ENCODE data around the gene SPACA9.
A peak's percentile ranks its signal among the peaks of the same experiment; 100 is the strongest.

SPACA9 gene

DNA sequence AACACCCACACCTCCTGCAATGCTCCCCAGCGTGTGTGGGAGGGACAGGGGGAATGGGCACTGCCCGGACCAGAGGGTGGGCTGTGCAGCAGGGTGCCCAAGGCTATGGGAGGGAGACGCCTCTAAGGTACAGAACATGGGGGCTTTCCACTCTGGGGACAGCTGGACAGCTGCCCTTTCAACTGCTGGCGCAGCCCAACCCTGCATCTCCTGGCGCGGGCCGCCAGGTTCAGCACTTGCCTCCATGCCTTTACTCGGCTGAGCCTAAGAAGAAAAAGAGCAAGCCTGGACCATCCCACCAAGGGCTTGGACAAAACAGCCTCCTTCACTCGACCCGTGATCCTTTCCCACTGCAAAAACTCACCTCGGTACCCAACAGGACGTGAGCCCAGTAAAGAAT is 15.6 kb upstream of the SPACA9 start:
- no peak for DNase-seq (ENCODE audit: low read depth)

DNA sequence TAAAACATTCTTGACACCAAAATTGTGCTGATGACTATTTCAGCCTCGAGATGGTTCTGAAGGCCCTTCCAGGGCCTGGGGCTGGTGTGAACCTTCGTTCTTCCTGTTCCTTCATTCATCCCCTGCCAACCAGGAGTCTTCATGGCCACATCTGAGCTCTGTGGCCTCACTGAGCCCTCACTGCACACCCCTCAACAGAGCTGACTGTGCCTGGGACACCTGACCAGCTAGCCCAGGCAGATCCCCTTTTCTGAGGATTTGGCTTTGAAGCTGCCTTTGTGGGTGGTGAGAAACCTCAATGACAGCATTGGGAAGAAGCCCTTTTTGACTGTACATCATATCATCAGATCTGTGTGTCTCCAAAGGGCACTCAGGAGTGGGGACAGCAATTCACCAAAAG is 14.4 kb upstream of the SPACA9 start:
- no peak for DNase-seq (ENCODE audit: low read depth)

DNA sequence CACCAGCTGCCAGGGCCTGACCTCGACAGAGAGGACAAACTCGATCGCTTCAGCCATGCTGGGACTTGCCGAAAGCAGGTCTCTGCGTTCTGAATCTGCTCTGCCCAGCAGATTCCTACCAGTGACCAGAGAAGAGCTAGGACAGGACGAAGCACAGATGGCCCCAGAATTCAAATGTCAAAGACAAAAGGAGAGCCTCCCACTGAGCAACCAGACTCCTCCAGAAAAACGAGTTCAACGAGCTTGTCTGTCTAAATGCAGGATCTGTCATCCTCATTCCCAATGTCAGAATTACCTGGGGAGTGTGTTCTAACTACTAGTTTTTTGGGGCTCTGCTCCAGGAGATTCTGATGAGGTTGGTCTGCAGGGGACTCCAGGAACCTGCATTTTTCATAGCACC is 14.0 kb upstream of the SPACA9 start:
- no peak for DNase-seq (ENCODE audit: low read depth)

DNA sequence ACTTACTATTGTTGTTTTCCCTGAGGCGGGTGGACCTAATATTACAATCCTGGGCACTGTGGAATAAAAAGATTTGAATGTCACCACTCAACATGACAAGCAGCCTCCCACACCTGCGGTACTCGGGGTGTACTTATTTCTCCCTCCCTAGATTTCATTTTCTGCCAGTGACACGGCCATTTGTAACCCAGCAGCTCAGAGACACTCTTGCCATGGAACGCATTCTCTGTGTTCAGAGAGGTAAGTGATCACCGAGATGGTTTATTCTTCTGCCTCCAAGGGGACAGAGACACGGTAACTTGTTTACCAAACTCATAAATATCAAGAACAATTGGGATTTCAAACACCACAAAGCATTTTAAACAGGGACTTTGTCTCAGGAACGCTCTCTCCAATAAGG is 11.8 kb upstream of the SPACA9 start:
- DNase-seq (ENCODE audit: low read depth): no peak

DNA sequence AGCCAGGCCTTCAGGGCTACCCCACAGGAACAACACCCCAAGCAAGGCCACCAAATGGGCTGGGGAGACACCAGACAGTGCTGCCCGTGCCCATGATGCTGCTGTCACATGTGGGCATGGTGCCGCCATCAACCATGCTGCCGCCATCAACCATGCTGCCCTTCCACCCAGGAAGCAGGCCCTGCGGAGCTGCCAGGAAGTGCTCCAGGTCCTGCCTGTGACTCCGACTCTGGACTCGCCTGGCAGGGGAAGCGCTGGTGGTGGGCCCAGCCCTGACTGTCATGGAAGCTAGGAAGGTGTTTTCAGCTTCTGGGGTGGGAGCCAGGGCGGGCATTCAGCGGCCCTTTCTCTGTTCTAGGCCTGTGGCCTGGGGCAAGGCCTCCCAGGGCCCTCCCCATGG is 9.4 kb upstream of the SPACA9 start:
- no peak for DNase-seq (ENCODE audit: low read depth)

DNA sequence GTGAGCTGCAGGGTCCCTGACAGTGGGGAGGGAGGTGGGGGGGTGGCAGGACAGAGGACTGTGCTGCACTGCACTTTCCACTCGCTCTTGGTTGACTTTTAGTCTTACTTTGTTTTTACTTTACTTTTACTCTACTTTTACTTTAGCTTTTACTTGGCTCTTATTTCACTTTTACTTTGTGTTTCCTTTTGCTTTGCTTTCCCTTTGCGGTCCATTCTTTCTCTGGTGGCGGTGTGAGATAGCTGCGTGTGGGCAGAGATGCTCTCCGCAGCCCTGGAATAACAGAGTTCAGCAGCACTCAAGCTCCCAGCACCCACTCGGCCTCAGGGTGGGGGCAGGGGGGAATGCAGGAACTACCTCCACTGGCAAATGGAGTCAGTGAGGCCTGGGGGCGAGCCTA is 5.3 kb upstream of the SPACA9 start:
- DNase-seq (ENCODE audit: low read depth): no peak

DNA sequence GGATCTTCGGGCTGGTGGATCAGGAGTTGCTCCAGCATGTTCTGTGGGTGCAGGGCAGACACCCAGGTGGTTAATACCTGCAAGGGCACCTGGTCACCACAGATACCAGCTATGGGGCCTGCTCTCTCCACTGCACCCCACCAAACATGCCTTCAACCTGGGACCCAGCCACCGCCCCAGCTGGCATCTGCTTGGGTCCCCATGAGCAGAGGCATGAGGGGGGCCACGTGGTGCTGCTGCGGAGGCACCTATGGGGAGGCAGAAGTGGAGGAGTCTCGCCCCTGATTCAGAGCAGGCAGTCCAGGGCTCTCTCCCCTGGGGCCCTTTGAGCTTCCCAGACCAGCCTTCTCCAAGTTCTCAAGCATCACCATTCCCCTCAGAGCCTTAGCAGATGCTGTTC is 3.5 kb upstream of the SPACA9 start:
- DNase-seq (ENCODE audit: low read depth): no peak

DNA sequence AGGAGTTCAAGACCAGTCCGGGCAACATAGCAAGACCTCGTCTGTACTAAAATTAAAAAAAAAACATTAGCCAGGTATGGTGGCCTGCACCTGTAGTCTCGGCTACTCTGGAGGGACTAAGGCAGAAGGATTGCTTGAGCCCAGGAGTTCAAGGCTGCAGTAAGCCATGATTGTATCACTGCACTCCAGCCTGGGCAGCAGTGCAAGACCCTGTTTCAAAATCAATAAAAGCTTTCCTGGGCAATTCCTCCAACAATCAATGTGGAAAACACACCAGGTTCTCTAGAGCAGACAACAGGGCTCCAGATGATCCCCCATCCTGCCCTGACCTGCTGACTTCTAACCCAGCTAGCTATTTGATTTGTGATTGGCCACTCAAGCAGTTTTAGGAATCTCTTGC is 1.8 kb upstream of the SPACA9 start:
- DNase-seq (ENCODE audit: low read depth): no peak

DNA sequence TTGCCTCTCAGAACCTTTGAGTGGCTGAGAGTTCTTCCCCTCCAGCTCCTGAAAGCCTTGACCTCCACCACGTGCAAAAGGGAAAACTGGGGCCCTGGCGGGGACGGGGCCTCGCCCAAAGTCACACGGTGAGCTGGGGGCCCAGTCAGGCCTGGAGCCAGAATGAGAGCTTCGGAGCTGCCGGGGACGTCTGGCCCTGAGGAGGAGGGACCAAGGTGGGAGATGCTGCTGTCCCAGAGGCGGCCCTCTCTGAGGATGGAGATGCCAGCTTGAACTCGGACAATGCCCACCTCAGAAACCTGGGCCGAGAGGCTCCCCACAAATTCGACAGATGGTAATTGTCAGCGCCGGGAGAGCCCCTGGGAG is 1.3 kb upstream of the SPACA9 start:
- DNase-seq (ENCODE audit: low read depth): no peak

DNA sequence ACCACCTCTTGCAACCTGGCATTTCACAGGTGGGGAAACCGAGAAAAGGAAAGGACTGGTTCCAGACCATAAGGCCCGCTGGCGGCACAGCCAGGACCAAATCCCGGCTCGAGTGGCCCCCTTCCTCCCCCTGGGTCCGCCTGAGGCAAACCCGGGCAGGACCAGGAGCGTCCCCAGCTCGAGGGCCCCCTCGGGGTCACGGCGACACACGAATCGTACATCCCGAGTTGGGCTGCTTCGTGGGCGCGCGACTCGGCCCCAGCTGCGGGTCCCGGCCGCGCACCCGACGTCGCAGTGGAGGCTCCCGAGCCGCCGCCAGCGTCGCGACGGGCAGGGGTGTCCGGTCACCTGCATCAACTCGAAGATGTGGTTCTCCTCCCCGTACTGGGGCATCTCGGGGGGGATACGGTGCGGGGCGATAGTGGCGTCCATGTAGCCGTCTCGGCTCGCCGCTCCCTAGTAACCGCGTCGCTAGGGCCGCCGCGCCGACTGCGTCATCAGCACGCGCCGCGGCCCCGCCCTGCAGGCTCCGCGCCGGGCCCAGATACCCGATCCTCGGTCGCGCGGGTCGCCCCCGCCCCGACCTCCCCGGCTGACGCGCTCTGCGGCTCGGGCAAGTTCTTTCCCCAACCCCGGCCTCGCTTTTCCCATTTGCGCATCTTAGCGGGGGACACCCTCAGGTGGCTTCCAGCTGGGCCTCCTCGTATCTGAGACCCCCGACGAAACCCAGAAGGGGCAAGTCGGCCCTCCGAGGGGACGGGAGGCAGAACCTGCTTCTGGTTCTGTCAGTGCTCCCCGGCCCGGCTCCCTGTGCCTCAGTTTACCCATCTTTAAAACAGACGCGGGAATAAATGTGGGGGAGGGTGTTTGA is 639 bp upstream of the SPACA9 start, which contains the start of gene AK8:
Gene AK8 (minus strand): TSS at position 461 of the 871 bp plus-strand sequence. CDS start 29 bp downstream, at position 432.
- DNase-seq (ENCODE audit: low read depth): peak; percentile 61

DNA sequence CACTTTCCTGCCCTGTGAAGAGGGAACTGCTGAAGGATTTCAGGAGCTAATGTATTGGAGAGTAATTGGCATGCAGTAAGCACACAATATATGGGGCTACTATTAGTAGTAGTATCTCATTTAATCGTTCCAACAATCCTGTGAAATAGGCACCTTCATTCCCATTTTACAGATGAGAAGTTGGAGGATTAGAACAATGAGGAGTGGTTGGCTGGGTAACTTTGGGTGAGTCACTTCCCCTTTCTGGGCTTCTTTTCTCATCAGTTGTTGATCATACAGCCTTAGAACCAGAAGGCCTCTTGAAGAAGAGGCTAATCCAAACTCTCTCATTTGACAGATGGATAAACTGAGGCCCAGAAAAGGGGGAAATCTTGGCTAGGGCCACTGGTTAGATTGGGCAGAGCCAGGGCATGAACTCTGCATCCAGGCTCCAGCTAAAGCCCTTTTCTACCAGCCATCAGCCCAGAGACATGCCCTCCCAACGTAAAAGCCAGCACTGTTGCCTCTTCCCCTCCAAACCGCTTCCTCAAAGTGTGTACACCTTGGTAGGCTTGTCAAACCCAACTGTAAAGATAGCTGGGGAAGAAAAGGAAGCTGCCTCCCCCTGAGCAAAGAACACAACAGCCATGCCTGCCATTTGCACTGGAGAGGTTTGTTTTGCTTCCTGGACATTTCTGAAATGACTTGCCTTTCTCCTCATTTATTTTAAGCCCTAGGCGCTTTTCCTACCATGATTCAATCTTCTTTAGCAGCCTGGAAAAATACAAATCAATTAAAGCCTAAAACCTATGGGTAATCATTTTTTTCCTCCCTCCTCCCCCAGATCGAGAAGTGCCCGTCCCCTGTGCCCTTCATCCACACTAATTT is 992 bp downstream of the SPACA9 start:
- DNase-seq (ENCODE audit: low read depth): no peak

DNA sequence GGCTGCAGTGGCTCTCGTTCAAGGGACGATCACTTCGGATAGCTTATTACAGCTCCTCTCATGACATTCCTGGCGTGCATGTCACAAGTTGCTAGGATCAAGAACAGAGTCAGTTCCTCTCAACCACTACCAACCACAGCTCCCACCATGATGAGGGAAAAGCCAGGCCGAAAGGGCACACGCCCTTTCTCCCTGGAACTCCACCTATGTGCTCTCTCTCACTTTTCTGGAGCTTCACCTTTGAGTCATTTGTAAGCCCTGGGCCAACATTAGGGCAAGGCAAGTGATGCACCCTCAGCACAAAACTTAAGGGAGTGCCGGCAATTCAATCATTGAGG is 1.6 kb downstream of the SPACA9 start:
- no peak for DNase-seq (ENCODE audit: low read depth)

DNA sequence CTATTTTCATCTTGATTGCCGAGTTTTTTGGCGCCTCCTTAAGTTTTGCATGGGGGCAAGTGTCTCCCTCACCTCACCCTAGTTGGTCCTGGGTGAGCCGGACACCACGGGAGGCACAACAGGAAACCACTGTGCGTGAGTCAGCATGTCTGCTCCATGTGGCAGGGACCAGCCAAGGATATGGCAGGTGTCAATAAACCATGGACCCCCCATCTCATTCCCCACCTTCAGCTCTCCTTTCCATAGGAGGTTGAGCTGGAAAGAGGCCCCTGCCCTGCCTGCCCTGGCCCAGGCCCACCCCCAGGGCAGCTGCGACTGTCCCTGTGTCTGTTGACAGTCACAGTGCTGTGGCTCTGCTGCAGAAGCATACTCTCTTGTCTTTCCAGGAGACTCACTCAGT is 3.1 kb downstream of the SPACA9 start:
- no peak for DNase-seq (ENCODE audit: low read depth)

DNA sequence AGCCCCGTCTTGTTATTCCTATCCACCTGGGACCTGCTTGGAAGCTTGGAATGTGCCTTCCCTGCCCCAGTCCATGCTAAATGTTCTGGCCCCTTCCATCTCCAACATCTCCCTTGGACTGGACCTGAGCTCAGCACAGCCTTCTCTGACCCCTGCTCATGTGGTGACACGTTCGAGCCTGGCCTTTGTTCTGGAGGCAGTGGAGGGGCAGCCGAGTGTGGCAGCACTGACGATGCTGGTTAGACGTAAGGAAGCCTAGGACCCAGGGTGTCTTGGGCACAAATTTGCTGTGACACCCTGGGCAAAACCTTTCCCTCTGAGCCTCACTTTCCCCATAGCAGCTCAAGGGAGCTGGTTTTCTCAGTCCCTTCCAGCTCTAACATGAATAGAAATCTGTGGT is 3.9 kb downstream of the SPACA9 start:
- DNase-seq (ENCODE audit: low read depth): no peak

DNA sequence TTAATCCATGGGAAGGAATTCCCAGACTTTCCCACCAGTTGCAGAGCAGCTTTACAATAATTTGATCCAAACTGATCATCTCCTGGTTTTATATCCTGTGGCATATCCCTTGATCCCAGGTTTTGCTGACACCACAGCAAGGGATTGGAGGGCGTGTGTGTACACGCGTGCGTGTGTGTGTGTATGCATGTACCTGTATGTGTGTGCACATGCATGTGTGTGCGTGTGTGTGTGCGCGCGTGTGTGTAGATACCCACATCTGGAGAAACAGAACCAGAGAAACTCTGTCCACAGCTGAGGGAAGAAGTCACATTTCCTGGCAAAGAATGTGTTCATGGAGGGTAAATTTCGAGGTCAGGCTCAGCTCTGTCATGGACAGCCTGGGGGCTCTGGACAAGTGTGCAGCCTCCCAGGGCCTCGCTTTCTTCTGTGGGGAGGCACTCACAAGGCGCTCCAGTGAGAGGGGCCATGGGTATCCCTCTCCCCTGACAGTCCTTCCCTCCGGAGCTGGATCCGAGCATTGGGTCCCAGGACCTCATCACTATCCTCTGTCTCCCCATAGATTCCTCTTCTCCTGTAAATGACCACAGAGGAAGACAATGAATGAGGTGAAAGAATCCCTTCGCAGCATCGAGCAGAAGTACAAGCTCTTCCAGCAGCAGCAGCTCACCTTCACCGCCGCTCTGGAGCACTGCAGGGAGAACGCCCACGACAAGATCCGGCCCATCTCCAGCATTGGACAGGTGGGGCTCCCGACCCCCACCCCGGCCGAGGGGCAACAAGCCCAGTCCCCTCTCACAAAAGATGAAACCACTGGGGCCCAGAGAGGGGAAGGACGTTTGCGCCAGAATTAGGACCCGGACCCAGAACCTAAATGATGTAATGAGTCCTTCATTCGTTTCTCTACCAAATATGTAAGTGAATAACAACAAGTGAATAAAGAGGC is 4.9 kb downstream of the SPACA9 start:
- DNase-seq (ENCODE audit: low read depth): no peak

DNA sequence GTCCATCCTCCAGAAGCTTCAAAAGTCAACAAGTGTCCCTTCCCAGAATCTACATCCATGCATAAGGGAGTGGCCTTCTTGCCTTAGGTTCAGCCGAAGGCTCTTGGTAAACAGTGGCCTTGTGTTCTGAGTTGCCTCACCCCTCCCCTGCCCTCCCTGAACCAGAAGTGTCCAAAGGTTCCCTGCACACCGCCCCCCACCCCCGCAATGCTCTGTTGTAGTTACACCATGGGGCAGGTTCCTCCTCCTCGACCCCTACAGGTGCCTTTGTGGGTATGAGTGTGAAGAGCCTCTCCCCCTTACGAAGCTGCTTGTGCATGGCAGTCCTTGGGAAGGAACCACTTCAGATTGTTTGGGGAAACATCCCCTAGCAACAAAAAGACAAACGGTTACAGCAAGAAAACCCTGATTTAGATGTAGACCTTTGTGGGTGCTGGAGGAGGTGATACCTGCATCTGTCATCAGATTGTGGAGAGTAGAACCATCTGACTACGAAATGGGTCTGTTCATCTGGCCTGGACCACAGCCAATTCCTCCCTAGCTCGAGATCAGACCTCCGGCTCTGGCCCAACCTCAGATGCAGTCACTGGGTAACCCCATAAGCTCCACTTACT is 7.1 kb downstream of the SPACA9 start:
- no peak for DNase-seq (ENCODE audit: low read depth)

DNA sequence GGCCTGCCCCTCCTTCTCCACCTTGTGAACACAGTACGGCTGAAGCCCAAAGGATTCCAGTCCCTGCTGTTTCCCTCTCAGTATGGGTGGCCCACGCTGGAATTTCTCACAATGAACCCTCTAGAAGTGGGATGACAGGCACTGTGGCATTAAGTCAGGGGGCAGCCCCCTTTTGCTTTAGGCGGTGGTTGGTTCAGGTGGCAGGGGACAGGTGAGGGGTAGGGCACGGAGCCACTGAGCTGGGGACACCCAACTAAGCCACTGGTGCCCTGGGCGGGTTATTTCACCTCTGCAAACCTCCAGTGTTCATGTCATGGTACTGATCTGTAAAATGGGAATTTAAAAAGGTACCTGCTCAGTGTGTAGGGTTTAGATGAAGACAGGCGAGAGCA is 7.6 kb downstream of the SPACA9 start:
- no peak for DNase-seq (ENCODE audit: low read depth)

DNA sequence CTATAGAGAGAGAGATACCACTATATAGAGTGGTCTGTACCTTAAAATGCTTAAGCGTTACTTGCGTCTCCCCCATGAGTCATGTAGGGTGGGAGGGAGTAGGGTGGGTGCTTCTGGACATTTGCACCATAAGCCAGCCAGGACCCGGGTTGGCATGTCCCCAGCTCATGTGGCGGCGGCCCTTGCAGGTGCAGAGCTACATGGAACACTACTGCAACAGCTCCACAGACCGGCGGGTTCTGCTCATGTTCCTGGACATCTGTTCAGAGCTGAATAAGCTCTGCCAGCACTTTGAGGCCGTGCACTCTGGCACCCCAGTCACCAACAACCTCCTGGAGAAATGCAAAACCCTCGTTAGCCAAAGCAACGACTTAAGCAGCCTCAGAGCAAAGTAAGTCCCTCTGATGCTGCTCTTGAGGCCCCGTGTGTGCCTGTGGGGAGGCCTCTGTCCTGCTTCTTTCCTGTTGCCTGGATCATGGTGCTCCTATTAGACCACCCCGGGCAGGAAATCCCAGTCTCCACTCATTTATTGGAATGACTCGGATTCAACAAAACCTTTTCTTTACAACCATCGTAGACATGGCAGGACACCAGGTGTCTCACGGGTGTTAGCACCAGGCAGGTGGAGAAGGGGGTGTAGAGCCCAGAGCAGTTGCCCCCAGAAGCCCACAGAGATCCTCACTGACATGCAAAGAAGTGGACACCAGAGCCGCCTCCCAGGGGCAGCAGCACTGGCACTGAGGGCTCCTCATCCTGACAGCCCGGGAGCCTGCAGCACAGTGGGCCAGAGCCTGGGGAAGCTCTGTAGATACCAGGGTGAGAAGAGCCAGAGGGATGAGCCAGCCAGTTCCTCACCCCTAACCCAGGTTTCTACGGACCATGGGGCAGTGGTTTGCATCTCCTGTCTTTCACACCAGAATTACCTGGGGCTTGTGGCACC is 8.8 kb downstream of the SPACA9 start:
- DNase-seq (ENCODE audit: low read depth): no peak

DNA sequence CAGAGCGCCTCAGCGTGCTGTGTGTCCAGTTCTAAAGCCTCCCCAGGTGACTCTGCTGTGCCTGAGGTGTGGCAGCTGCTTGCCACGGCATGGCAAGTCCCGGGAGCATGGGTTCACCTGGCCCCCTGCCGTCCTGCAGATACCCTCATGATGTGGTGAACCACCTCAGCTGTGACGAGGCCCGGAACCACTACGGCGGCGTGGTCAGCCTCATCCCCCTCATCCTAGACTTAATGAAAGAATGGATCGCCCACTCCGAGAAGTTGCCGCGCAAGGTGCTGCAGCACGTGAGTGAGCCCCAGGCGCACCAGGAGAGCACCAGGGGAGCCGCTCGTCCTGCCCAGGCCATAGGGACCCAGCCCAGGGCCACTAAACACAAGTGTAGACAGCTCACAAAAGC is 9.5 kb downstream of the SPACA9 start:
- DNase-seq (ENCODE audit: low read depth): no peak

DNA sequence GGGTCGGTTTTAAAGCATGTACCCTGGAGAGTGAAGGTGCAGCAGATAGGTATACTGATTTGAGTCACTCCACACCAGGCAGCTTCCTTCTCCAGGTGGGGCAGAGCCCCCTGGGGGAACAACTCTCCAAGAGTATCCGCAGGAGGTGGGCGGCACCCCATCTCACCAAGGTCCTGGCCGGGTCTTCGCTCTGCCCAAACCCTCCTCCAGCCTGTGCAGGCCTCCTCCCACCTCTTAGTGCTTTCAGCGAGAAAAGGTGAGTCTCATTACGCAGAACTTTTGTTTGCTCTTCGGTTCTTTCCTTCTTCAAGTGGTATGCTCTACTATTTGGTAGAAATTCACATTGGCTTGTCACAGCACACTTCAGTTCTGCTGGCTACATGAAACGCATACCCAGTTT is 13.7 kb downstream of the SPACA9 start:
- DNase-seq (ENCODE audit: low read depth): no peak

DNA sequence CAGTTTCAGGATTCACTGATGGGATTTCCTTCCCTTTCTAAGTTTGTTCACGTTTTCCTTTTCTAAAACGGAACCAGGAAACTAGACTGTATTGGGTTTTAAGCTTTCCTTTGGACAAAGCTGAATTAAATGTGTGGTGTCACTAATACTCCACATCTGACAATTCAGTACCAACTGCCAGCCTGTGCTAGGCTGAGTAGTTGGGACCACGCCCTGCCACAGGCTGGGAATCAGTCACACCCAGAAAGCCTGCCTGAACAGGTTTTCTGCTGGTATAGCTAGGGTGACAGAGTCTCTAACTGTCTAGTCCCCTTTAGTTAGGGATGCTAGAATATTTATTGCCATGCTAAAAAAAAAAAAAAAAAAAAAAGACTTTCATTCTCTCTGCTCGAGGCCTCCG is 15.6 kb downstream of the SPACA9 start:
- DNase-seq (ENCODE audit: low read depth): no peak
